ENCODE results near the gene ELANE.
"Not testable (repeated sequence)": the region's sequence is repeated elsewhere in the genome, so short reads cannot be mapped to it uniquely, and the experiment has no call there.

The ELANE gene

DNA sequence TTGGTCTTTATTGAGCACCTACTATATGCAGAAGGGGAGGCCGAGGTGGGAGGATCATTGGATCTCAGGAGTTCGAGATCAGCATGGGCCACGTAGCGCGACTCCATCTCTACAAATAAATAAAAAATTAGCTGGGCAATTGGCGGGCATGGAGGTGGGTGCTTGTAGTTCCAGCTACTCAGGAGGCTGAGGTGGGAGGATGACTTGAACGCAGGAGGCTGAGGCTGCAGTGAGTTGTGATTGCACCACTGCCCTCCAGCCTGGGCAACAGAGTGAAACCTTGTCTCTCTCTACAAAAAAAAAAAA, 11.2 kb downstream of the ELANE start:
- no peak for DNase-seq

- no peak for DNase-seq
Measured at GRCh38 chr19:866769-867300, 14.7 kb downstream of the ELANE start.

DNA sequence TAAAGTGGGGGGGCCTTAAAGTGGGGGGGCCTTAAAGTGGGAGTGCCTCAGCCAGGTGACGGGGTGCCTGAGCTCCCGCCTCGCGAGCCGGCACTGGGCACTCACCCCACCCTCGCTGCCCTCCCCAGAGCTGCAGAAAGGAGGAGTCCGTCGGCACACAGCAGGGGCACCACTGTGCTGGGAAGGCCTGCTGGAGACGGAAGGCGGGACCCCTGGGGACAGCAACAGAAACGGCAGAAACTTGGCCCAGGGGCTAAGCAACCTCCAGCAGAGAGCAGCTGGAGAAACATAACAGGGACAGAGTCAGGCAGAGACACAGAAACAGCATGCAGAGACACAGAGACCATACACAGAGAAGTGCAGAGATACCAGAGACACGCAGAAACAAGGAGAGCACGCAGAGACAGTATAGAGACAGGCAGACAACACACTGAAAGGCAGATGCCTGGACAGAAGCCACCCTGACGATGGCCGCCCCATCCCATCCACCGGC, 15.2 kb downstream of the ELANE start:
- DNase-seq, result no peak

DNA sequence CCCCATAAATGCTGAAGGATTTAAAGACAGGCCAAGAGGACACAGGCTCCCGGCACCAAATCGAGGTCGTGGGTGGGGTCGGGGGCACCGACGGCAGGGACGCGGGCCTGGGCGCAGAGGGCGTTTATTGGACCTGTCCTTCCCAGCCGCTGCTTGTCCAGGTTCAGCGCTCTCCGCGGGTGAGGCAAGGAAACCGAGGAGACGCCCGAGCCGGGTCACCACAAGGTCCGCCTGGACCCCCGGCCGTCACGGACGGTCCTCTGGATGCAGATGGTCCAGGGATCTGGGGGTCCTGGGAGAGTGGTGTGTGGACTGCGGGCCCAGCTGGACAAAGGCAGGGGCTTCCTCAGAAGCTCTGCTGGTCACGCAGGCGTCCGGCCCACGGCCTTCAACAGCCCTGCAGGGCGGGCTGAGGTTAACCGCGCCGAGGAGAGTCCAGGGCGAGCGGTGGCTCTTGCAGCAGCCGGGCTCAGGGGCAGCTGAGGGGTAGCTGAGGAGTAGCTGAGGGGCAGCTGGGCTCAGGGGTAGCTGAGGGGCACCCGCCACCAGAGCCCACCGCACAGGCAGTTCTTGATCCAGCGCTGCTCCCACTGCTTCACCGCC, 15.9 kb downstream of the ELANE start:
- DNase-seq, result no peak

GRCh38 chr19:868458-869244, 16.5 kb downstream of the ELANE start:
- no peak for DNase-seq

- no peak for DNase-seq
Measured at GRCh38 chr19:869245-870177, 17.4 kb downstream of the ELANE start.

- no peak for DNase-seq
Measured at GRCh38 chr19:870314-870713, 18.2 kb downstream of the ELANE start.

- DNase-seq, result peak; percentile 83
Measured at GRCh38 chr19:870963-871401, 18.9 kb downstream of the ELANE start.

- no peak for DNase-seq
Measured at GRCh38 chr19:871446-872265, 19.6 kb downstream of the ELANE start.

DNA sequence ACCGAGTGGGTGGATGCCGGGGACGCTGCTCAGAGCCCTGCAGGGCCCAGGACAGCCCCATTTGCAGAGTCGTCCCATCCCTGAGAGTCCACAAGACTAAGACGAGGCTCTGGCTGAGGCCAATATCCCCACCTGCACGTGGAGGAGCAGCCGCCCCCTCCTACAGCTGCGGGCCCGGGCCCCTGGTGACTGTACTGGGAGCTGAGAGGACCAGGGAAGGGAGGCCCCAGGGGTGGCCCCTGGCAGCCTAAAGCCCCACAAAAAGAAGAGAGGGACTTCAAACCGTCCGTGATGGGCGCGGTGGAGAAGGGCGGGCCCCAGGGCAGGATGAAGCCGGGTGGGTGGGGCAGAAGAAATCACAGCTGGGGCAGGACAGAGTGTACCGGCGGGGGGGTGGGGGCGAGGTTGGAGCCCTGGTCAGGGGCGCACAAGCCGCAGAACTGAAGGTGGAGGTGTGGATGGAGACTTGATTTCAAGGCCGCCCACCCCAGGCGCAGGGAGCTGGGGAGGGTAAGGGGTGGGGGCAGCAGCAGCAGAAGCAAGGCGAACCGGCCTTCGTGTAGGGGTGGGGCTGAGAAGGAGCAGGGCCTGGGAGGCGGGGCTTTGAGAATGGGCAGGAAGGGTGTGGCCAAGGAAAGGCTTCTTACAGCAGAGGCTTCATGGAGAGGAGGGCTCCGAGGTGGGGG, 20.3 kb downstream of the ELANE start:
- DNase-seq, result no peak

GRCh38 chr19:873084-873483, 21.0 kb downstream of the ELANE start:
- no peak for DNase-seq

GRCh38 chr19:873561-874041, 21.5 kb downstream of the ELANE start:
- DNase-seq, result no peak

- no peak for DNase-seq
Measured at GRCh38 chr19:875265-875879, 23.3 kb downstream of the ELANE start.

- DNase-seq, result no peak
Measured at GRCh38 chr19:876089-876488, 24.0 kb downstream of the ELANE start.

GRCh38 chr19:876780-877314, 24.7 kb downstream of the ELANE start:
- no peak for DNase-seq

GRCh38 chr19:877992-878660, 26.0 kb downstream of the ELANE start:
- DNase-seq, result not testable (repeated sequence)

DNA sequence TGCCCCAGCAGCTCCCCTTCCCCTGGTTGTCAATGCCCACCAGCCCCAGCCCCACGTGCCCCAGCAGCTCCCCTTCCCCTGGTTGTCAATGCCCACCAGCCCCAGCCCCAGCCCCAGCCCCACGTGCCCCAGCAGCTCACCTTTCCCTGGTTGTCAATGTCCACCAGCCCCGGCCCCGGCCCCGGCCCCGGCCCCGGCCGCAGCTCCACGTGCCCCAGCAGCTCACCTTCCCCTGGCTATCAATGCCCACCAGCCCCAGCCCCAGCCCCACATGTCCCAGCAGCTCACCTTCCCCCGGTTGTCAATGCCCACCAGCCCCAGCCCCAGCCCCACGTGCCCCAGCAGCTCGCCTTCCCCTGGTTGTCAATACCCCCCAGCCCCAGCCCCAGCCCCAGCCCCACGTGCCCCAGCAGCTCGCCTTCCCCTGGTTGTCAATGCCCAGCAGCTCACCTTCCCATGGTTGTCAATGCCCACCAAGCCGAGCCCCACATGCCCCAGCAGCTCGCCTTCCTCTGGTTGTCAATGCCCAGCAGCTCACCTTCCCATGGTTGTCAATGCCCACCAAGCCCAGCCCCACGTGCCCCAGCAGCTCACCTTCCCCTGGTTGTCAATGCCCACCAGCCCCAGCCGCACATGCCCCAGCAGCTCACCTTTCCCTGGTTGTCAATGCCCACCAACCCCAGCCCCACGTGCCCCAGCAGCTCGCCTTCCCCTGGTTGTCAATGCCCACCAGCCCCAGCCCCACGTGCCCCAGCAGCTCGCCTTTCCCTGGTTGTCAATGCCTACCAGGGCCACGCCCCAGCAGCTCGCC, 26.9 kb downstream of the ELANE start:
- not testable (repeated sequence) for DNase-seq

DNA sequence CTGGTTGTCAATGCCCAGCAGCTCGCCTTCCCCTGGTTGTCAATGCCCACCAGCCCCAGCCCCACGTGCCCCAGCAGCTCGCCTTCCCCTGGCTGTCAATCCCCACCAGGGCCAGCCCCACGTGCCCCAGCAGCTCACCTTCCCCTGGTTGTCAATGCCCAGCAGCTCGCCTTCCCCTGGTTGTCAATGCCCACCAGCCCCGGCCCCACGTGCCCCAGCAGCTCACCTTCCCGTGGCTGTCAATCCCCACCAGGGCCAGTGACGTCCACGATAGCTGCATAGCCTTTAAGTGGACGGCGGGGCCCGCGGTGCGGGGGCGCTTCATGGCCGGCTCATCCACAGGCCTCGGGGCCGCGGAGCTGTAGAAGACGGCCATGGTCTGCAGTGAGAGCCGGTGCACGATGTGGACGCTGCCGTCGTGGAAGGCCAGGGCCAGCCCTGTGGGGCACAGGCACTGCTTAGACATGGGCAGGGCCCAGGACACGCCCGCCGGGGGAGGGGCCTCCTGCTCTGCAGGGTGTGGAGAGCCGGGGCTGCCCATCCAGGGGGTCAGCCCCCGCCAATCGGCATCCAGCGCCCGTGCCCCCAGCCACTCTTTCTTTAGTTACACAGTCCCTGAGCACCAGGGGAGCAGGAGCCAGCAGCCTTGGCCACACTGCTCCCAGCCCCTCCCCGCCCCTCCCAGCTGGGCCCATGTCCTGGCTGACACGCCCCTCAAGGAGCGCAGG, 27.8 kb downstream of the ELANE start:
- DNase-seq, result no peak
